Vagina (tissue), 2 donors: ENCODE measurements around the gene SEMA5B.

ENCODE experiments used
- POLR2A ChIP-seq, 2 donors: fragments of 450-650 bp; IDR thresholded peaks; one replicate each; pipeline ENCODE4 v1.6.1; 2017; ENCODE audit warnings: antibody characterized with exemption in 2 of 2, mild to moderate bottlenecking in 2 of 2, moderate library complexity in 2 of 2
- TF ChIP-seq, protein P1 (sequence below), 3 experiments: fragments of 450-650 bp in 2 of 3; fragments of 200-600 bp in 1 of 3; sonication (generic) in 1 of 3; IDR thresholded peaks; one replicate each; pipeline ENCODE4 v1.5.1; 2017 to 2019; ENCODE audit warnings: antibody characterized with exemption in 3 of 3, mild to moderate bottlenecking in 2 of 3, moderate library complexity in 2 of 3

GRCh38 chr3:122915300-122916055 is 112.1 kb downstream of the SEMA5B start:
- TF ChIP-seq, protein P1, sequence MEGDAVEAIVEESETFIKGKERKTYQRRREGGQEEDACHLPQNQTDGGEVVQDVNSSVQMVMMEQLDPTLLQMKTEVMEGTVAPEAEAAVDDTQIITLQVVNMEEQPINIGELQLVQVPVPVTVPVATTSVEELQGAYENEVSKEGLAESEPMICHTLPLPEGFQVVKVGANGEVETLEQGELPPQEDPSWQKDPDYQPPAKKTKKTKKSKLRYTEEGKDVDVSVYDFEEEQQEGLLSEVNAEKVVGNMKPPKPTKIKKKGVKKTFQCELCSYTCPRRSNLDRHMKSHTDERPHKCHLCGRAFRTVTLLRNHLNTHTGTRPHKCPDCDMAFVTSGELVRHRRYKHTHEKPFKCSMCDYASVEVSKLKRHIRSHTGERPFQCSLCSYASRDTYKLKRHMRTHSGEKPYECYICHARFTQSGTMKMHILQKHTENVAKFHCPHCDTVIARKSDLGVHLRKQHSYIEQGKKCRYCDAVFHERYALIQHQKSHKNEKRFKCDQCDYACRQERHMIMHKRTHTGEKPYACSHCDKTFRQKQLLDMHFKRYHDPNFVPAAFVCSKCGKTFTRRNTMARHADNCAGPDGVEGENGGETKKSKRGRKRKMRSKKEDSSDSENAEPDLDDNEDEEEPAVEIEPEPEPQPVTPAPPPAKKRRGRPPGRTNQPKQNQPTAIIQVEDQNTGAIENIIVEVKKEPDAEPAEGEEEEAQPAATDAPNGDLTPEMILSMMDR (IDR thresholded peaks at IDR 0.05): no peak
- no peak for TF ChIP-seq POLR2A (IDR thresholded peaks at IDR 0.05)
